HuH-7.5 (cell line): ENCODE data around the gene LRRN4CL.
"Not testable (repeated sequence)": the region's sequence is repeated elsewhere in the genome, so short reads cannot be mapped to it uniquely, and the experiment has no call there.

Experiments
- DNase-seq: peaks from one replicate; pipeline ENCODE4 v3.0.0; 2011; ENCODE audit warnings: low spot score

The LRRN4CL gene

DNA sequence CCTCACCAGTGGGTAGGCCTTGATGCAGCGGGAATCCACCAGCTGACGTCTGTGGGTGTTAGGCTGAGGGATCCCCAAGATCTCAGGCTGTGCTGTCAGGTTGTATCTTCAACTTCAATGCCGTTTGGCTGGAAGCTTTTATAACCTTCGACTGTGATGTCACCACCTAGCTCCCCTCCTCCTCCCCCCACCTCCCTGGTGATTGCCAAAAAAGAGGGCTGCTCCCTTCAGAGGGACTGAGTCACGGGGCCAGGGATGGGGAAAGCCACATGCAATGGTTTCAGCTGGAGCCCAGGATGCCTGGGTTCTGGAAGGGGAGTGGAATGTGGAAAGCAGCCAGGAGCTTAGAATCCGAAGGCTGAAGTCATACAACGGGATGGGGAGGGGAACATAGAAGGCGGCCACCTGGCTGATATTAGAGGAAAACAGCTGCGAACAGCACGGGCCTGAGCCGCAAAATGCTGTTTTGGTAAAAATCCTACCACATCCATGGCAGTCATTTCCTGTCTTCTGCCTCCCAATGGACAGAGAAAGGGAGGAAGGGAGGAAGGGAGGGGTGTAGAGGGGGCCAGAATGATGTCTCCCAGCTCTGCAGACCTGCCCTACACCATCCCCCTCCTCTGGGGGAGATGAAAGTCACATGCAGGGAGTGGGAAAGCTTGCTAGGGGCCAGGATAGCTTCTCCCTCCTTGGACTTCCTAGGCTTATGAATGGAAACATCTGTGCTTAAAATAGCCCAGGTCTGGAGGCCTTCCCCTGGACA lies at the start of gene LRRN4CL:
TSS of gene LRRN4CL (minus strand) at position 110 of the 763 bp plus-strand sequence. CDS start 1,022 bp downstream, outside the sequence.
- DNase-seq = no peak

DNA sequence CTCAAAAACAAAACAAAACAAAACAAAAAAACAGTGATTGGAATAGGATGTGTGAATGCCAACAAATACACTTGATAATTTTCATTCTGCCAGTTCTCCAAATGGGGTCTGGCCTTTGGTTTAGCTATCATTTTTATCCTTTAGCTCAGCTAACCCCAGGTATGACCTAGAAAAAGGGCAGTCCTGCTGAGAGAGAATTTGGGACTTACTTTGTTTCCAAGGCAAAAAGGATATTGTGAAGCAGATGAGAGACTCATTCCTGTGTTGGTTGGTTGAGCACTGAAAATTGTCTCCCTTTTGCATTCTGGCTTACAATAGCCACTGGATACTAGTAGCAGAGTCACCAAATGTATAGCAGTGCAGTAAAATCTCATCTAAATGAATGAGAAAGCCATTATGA lies 47.9 kb upstream of the LRRN4CL start:
- DNase-seq = no peak

- DNase-seq = no peak
These were observed 43.5 kb upstream of the LRRN4CL start for GRCh38 chr11:62732830-62733229.

GRCh38 chr11:62730076-62730475 lies 40.7 kb upstream of the LRRN4CL start:
- DNase-seq = not testable (repeated sequence)

- DNase-seq = peak; percentile 78
These were observed 39.0 kb upstream of the LRRN4CL start, which contains the start of gene TTC9C for GRCh38 chr11:62728171-62728988. TSS of gene TTC9C (plus strand) at chr11:62728486. CDS start at chr11:62728849, 363 bp downstream.

- DNase-seq = peak; percentile 90
These were observed 38.5 kb upstream of the LRRN4CL start for GRCh38 chr11:62727872-62728170.

- DNase-seq = peak; percentile 98
These were observed 38.0 kb upstream of the LRRN4CL start, which contains the start of gene HNRNPUL2 for GRCh38 chr11:62727165-62727871. TSS of gene HNRNPUL2 (minus strand) at chr11:62727457. CDS start at chr11:62727156, 301 bp downstream.

DNA sequence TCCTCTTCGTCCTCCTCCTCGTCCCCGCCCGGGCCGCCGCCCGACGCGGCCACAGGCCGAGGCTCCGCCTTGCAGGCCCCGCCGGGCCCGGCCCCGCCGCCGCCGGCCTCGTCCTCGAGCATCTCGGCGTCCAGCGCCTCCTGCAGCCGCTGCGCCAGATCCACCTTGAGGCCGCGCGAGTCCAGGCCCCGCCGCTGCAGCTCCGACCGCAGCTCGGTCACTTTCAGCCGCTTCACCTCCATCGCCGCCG lies 37.5 kb upstream of the LRRN4CL start:
- no peak for DNase-seq

GRCh38 chr11:62726156-62726914 lies 37.0 kb upstream of the LRRN4CL start:
- DNase-seq = no peak

DNA sequence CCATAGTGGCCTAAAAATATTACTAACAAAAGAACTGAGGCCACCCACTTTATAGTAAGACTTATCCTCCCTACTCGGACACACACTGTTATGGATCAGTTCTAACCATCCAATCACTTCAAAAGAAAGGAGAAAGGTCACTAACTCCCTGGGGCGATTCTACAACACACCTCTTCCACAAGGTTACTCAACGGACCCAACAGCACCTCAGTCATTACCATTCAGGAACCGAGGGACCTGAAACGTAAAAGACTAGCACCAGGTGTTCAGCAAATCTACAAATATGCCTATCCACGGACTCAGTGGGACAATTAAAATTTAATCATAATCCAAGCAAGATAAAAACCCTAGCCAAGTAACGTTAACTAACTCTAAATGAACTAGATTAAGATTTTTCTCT lies 36.3 kb upstream of the LRRN4CL start:
- no peak for DNase-seq

DNA sequence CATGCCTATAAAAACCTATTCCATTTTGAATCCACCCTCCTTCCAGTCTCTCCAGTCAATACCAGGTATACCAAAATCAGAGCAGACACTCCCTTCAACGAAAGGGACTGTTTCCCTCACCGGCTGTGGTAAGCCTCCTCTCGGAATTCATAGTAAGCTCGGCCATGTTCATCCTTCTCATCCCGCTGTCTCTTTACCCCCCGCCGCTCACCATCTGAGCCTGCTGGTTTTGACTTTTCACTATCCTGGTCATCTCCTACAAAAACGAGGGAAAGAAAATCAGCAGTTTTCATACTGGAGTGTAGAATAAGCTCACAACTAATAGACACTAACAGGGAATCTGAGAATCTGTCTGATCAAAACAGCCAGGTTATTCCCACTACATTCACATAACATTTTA lies 34.8 kb upstream of the LRRN4CL start:
- no peak for DNase-seq

- no peak for DNase-seq
These were observed 32.7 kb upstream of the LRRN4CL start for GRCh38 chr11:62721994-62722393.

GRCh38 chr11:62719302-62719978 lies 30.1 kb upstream of the LRRN4CL start:
- DNase-seq = no peak

- DNase-seq = no peak
These were observed 27.5 kb upstream of the LRRN4CL start for GRCh38 chr11:62716816-62717215.

- DNase-seq = no peak
These were observed 26.9 kb upstream of the LRRN4CL start for GRCh38 chr11:62716206-62716605.

DNA sequence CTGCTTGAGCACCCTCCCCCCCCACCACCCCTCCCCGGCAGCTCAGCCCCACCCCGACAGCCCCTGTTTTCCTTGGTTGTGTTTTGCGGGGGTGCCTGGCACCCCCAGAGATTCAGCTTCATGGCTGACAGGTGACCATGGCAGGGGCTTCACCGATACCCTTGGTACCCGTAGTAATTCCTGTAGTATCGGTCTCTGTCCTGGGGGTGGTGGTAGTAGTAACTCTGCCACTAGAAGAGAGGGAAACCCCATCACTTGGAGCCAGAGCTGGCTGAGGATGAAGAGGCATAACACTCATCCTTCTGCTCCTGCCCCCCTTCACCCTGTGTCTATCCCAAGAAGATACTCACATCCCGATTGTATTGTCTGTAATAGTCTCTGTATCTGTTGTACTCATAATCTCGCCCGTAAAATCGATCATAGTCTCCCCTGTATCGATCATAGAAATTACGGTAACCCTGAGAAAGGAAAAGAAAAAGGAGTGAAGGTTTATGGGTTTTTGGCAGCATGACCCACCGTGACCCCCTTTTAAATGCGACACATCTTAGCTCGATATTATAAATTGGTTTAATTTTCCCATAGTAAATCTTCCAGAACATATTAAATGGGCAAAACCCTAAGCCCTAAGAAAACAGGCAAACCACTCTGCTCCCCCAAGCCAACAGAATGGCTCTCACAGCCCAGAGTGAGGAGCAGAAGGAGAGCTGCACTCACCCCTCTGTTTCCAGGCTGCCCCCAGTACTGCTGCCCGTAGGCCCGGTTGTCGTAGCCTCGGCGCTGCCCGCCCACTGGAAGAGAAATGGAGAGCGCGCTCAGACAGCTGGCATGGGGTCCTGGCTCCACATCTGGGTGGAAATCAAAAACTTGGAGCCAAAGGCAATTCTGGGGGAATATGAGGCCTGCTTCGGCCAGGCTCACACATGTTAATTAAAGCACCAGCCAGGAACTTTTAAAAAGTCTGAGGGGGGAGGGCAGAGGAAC lies 26.1 kb upstream of the LRRN4CL start:
- DNase-seq = no peak

DNA sequence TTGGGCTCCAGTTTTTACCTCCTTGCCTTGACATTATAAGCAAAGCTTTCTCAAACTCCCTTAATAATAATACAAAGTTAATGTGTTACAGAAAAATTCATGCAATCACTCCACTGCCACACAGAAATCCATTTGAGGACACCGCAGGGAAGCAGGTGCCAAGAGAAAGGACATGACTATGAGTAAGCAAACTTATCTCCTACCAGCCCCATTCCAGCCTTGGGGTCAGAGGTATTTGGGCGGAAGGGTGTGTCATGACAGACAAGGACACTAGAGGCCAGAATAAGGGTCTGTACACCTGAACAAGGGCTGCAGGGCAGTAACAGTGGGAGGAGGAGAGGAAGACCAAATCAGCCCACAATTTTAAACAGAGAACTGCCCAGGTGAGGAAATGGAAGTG lies 24.0 kb upstream of the LRRN4CL start:
- DNase-seq = no peak

DNA sequence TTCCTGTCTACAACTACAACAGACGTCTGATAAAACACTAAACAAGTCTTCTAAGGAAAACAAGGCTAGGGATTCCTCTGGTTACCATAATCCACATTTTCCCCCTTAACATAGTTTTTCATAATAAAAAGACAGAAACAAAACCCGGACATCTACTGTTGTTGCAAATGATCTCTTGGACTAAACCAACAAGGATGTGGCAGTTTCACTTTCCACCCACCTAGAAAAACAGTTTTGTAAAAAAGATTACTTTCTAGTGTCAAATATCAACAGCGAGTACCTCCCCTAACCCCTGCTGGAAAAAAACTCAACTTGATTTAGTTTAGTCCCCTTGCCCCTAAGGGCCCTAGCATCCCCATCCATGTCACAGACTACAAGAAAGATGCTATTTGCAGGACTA lies 23.5 kb upstream of the LRRN4CL start:
- no peak for DNase-seq

DNA sequence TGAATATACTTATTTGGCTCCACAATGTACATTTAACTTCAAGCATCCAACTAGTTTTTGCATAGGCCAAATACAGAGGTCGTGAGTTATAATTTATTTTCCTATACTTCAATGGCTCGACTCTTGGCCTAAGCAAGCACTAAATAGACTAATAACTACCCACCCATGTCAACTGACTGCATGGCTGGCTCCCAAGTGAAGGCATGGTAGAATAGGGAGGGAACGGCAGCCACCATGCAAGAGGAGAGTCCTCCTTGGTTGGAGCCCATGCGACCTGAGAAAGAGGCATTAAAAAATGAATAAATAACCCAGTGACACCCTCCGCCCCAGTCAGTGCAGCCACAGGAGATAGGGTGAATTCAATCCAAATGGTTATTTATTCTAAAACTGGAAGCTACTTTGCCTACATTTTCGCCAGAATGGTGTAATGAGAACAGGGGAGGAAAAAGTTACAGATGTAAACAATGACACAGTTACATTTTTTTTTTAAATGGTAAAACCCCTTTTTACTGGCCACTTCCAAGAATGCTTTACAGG lies 23.0 kb upstream of the LRRN4CL start:
- DNase-seq = no peak

DNA sequence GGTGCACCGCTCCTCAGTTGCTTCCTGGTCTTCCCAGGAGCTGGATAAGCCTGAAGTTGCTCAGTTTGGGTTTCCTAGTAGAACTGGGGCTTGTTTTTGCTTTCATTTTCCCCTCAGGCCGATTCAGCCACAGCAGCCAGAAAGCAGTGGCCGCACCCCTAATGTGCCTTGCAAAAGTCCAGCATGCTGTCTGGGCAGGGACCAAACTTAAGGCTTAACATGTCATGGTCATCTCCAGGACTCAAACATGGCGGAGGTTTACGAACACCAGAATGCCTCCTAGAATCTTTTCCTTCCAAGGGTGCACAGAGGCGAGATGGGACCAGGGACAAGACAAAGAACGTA lies 20.6 kb upstream of the LRRN4CL start:
- DNase-seq = no peak
